Liver (tissue), 3 donors: ENCODE results near the gene PACRGL.

Experiments
- FOXA1 ChIP-seq: IDR thresholded peaks from 2 replicates; pipeline ENCODE4 v1.6.1; 2016; ENCODE audit warnings: antibody characterized with exemption
- GABPA ChIP-seq, 2 donors: IDR thresholded peaks in 1 of 2; conservative IDR thresholded peaks in 1 of 2; 2 replicates each; pipeline ENCODE4 v1.6.1; 2016; ENCODE audit warnings: antibody characterized with exemption in 2 of 2, mild to moderate bottlenecking in 1 of 2, moderate library complexity in 1 of 2
- JUND ChIP-seq, 2 donors: IDR thresholded peaks; 2 replicates each; pipeline ENCODE4 v1.6.1; 2016; ENCODE audit warnings: antibody characterized with exemption in 2 of 2
- RAD21 ChIP-seq, 2 donors: IDR thresholded peaks; 2 replicates each; pipeline ENCODE4 v1.6.1; 2016; ENCODE audit warnings: antibody characterized with exemption in 2 of 2, mild to moderate bottlenecking in 2 of 2
- SP1 ChIP-seq: IDR thresholded peaks from 2 replicates; pipeline ENCODE4 v1.6.1; 2018; ENCODE audit warnings: antibody characterized with exemption, mild to moderate bottlenecking
- TAF1 ChIP-seq: conservative IDR thresholded peaks from 2 replicates; pipeline ENCODE4 v1.6.1; 2016; ENCODE audit warnings: antibody characterized with exemption, mild to moderate bottlenecking
- YY1 ChIP-seq: IDR thresholded peaks from 2 replicates; pipeline ENCODE4 v1.6.1; 2016; ENCODE audit warnings: antibody characterized with exemption, mild to moderate bottlenecking
- TF ChIP-seq, protein P1 (sequence below): fragments of 150-350 bp; IDR thresholded peaks from 2 replicates; pipeline ENCODE4 v1.5.1; 2017; ENCODE audit warnings: improper control_type of control experiment, low read depth, low read length; ENCODE audit not compliant: missing input control
- TF ChIP-seq, protein P2 (sequence below): IDR thresholded peaks from 2 replicates; pipeline ENCODE4 v1.6.1; 2016; ENCODE audit warnings: antibody characterized with exemption, mild to moderate bottlenecking
- TF ChIP-seq, protein P3 (sequence below): IDR thresholded peaks from 2 replicates; pipeline ENCODE4 v1.6.1; 2016; ENCODE audit warnings: antibody characterized with exemption
- donor health status: healthy.
- donor health status: healthy.

DNA sequence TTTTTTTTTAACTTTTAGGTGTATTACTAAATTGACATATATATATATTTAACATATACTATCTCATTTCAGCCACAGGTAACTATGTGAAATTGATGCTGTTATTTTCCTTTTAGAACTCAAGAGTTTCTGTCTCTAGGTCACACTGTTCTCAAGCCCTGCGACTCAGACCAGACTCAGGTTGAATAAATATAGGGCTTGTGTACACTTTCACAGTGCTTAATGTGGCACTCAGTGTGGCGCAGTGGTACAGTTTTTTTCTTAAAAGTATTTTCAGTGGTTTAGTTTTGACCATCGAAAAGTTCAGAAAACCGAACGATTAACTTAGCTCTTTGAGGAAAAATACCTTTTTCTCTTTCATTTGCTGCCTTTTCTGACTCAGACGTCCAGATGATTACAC lies 24.7 kb downstream of the PACRGL start:
- TF ChIP-seq, protein P1, sequence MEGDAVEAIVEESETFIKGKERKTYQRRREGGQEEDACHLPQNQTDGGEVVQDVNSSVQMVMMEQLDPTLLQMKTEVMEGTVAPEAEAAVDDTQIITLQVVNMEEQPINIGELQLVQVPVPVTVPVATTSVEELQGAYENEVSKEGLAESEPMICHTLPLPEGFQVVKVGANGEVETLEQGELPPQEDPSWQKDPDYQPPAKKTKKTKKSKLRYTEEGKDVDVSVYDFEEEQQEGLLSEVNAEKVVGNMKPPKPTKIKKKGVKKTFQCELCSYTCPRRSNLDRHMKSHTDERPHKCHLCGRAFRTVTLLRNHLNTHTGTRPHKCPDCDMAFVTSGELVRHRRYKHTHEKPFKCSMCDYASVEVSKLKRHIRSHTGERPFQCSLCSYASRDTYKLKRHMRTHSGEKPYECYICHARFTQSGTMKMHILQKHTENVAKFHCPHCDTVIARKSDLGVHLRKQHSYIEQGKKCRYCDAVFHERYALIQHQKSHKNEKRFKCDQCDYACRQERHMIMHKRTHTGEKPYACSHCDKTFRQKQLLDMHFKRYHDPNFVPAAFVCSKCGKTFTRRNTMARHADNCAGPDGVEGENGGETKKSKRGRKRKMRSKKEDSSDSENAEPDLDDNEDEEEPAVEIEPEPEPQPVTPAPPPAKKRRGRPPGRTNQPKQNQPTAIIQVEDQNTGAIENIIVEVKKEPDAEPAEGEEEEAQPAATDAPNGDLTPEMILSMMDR: no peak
- TF ChIP-seq SP1 (no peak), YY1 (no peak), JUND (IDR thresholded peaks at IDR 0.05) (no peak), GABPA (IDR thresholded peaks at IDR 0.05 in 1 of 2, conservative IDR thresholded peaks at IDR 0.05 in 1 of 2) (no peak), TAF1 (no peak), FOXA1 (no peak), RAD21 (IDR thresholded peaks at IDR 0.05) (no peak)
- TF ChIP-seq, protein P2, sequence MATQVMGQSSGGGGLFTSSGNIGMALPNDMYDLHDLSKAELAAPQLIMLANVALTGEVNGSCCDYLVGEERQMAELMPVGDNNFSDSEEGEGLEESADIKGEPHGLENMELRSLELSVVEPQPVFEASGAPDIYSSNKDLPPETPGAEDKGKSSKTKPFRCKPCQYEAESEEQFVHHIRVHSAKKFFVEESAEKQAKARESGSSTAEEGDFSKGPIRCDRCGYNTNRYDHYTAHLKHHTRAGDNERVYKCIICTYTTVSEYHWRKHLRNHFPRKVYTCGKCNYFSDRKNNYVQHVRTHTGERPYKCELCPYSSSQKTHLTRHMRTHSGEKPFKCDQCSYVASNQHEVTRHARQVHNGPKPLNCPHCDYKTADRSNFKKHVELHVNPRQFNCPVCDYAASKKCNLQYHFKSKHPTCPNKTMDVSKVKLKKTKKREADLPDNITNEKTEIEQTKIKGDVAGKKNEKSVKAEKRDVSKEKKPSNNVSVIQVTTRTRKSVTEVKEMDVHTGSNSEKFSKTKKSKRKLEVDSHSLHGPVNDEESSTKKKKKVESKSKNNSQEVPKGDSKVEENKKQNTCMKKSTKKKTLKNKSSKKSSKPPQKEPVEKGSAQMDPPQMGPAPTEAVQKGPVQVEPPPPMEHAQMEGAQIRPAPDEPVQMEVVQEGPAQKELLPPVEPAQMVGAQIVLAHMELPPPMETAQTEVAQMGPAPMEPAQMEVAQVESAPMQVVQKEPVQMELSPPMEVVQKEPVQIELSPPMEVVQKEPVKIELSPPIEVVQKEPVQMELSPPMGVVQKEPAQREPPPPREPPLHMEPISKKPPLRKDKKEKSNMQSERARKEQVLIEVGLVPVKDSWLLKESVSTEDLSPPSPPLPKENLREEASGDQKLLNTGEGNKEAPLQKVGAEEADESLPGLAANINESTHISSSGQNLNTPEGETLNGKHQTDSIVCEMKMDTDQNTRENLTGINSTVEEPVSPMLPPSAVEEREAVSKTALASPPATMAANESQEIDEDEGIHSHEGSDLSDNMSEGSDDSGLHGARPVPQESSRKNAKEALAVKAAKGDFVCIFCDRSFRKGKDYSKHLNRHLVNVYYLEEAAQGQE: no peak
- TF ChIP-seq, protein P3, sequence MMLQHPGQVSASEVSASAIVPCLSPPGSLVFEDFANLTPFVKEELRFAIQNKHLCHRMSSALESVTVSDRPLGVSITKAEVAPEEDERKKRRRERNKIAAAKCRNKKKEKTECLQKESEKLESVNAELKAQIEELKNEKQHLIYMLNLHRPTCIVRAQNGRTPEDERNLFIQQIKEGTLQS: no peak
